Activated CD8-positive, alpha-beta memory T cell treated with anti-CD3 and anti-CD28 coated beads, Interleukin-2, amount 10 ng/mL, durations not matched to agents 7 days and 5 days (primary cell): ENCODE data around the gene ACER2. TPM values are rescaled to one million over a fixed set of nuclear protein-coding genes. Genes with fewer than 3 reads are reported as not detected.
"Not testable (repeated sequence)": the region's sequence is repeated elsewhere in the genome, so short reads cannot be mapped to it uniquely, and the experiment has no call there.

Source experiments
- ATAC-seq: fragments of 150-1000 bp; cut with Tn5 transposase; one replicate; pipeline ENCODE4 v1.10.0; 2021; ENCODE audit warnings: moderate library complexity
- CTCF ChIA-PET: fragments of 350-600 bp; sonication (Branson Sonifier 250); formaldehyde crosslinking; loops from one replicate; lab custom pipeline; 2021; ENCODE audit warnings: antibody characterized with exemption; lab: Charles Lee
- DNase-seq: peaks from one replicate; pipeline ENCODE4 v3.0.0-alpha.2; 2020
- H3K27ac Mint-ChIP-seq: one replicate; pipeline ENCODE4 v1.8.0; 2021; ENCODE audit warnings: mild to moderate bottlenecking, mixed read lengths
- H3K27me3 Mint-ChIP-seq: one replicate; pipeline ENCODE4 v1.8.0; 2021; ENCODE audit warnings: mixed read lengths
- H3K36me3 Mint-ChIP-seq: one replicate; pipeline ENCODE4 v1.8.0; 2021; ENCODE audit warnings: mild to moderate bottlenecking, mixed read lengths
- H3K4me1 Mint-ChIP-seq: one replicate; pipeline ENCODE4 v1.8.0; 2021; ENCODE audit warnings: mixed read lengths
- H3K4me3 Mint-ChIP-seq: one replicate; pipeline ENCODE4 v1.8.0; 2021; ENCODE audit warnings: mild to moderate bottlenecking, moderate library complexity, mixed read lengths
- H3K9me3 Mint-ChIP-seq: one replicate; pipeline ENCODE4 v1.8.0; 2022; ENCODE audit warnings: low read depth, mixed read lengths
- total RNA-seq, 2 experiments: library from RNA; stranded (reverse); gene quantifications; one replicate each; pipeline ENCODE4 v1.2.3, GENCODE V29; 2021

Gene ACER2
- total RNA-seq, 2 experiments from 2014 or later, result 1.9 to 2.1 TPM

DNA sequence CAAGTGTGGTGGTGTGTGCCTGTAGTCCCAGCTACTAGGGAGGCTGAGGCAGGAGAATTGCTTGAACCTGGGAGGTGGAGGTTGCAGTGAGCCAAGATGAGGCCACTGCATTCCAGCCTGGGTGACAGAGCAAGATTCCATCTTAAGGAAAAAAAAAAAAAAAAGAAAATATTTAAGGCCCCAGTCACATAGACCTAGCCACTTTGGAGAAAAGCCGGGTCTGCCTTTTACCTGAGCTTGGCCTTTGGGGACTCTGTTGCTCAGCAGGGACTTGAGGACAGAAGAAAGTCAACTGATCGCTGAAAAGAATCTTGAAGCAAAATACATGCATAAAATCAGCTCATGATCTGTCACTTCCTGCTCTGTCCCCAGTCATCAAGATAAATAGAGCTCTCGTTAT lies 4.6 kb downstream of the ACER2 start:
- ATAC-seq, H3K4me3 Mint-ChIP-seq, H3K9me3 Mint-ChIP-seq, CTCF ChIA-PET, H3K27ac Mint-ChIP-seq, H3K27me3 Mint-ChIP-seq, H3K36me3 Mint-ChIP-seq, DNase-seq: not testable (repeated sequence)
- H3K4me1 Mint-ChIP-seq, result peaks cover 10% of the 10 kb centered on the region

DNA sequence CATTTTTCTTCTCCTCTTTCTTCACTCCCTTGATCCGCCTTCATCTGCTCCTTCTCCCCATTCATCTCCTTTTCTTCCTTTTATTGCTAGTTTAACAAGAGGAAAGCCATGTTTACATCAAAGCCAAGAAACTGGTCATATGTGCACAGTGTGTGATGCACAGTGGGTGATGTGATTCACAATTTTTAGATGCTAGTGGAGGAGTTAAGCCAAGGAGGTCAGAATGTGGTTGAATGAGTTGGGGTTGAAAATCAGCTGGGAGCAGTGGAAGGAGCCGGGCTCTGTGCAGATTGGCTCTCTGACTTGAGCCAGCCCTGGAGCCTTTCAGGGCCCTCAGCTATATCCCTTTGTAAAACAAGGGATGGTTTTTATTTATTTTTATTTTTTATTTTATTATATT lies 7.3 kb downstream of the ACER2 start:
- Mint-ChIP-seq H3K4me3 (no peak overlapping the region), H3K27ac (no peak overlapping the region), H3K27me3 (no peaks in the 10 kb centered on the region), H3K9me3 (no peaks in the 10 kb centered on the region), H3K36me3 (peaks cover 3% of the 10 kb centered on the region), H3K4me1 (no peaks in the 10 kb centered on the region)
- ATAC-seq (no peak), DNase-seq (no peak)
- CTCF ChIA-PET, result no interaction called here

DNA sequence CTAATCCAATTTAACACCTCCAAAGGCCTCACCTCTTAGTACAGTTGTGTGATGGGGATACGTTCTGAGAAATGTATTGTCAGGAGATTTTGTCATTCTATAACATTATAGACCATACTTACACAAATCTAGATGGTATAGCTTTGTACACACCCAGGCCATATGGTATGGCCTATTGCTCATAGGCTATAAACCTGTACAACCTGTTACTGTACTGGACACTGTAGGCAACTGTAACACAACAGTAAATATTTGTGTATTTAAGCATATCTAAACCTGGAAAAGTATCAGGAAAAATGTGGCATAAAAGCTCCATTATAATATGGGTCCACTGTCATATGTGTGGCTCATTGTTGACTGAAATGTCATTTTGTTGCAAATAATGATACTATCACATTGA lies 12.1 kb downstream of the ACER2 start:
- H3K27ac Mint-ChIP-seq, result no peak overlapping the region
- ATAC-seq, result no peak
- no peaks in the 10 kb centered on the region for H3K9me3 Mint-ChIP-seq
- H3K36me3 Mint-ChIP-seq, result peaks cover 3% of the 10 kb centered on the region
- DNase-seq, result no peak
- CTCF ChIA-PET, result interaction anchor here (0.9 kb wide), 1 partner anchor 36 kb away, joined by 3 read pairs; no protein-coding TSS in a partner anchor
- H3K27me3 Mint-ChIP-seq, result no peaks in the 10 kb centered on the region
- no peak overlapping the region for H3K4me3 Mint-ChIP-seq
- H3K4me1 Mint-ChIP-seq, result no peaks in the 10 kb centered on the region

DNA sequence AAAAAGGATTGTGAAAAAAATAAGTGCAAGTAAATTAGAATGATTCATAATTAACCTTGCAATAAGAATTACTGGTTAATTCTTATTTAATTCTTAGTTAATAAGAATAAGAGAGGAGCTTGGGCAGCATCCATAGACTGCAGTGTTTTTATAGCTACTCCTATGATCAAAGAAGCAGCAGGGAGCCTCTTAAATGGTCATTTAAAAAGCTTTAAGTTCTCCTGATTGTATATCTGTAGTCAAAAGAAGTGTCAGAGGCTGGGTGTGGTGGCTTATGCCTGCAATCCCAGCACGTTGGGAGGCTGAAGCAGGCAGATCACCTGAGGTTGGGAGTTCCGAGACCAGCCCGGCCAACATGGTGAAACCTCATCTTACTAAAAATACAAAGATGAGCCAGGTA lies 14.4 kb downstream of the ACER2 start:
- DNase-seq (no peak), ATAC-seq (no peak)
- Mint-ChIP-seq H3K4me1 (no peaks in the 10 kb centered on the region), H3K9me3 (no peaks in the 10 kb centered on the region), H3K4me3 (no peak overlapping the region), H3K27me3 (no peaks in the 10 kb centered on the region), H3K36me3 (no peaks in the 10 kb centered on the region), H3K27ac (no peak overlapping the region)
- CTCF ChIA-PET, result interaction anchor here (0.6 to 1.4 kb wide), 2 partner anchors 34 to 374 kb away, joined by 3 to 4 read pairs; partner anchors contain the start of gene RRAGA

DNA sequence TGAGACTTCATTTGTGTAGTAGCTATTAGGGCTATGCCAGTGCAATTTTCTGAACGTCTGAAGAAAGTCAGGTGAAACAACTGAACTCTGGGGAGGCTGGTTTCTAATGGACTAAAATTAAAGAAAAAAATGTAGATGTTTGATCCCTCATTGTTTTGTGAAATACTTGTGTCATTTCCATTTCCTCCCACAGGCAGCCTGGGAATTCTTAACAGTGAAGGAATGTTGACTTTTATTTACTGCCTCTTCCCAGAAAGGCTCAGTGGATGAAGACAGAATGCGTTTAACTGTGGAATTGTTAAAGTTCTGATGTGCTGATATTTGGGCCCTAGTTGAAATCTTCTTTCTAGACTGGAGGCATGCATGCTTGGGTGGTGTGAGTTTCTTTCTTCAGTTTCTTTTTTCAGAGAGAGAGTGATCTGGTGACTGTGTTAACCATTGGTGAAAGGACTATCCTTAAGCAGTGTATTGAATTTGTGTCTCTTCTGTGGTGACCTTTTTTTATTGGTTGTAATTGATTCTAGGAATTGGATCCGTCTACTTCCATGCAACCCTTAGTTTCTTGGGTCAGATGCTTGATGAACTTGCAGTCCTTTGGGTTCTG lies 15.5 kb downstream of the ACER2 start:
- Mint-ChIP-seq H3K36me3 (no peaks in the 10 kb centered on the region), H3K27ac (no peak overlapping the region), H3K4me1 (no peaks in the 10 kb centered on the region), H3K9me3 (no peaks in the 10 kb centered on the region), H3K27me3 (no peaks in the 10 kb centered on the region), H3K4me3 (no peak overlapping the region)
- CTCF ChIA-PET, result interaction anchor here (1.4 kb wide), 1 partner anchor 41 kb away, joined by 3 read pairs; no protein-coding TSS in a partner anchor
- no peak for DNase-seq
- ATAC-seq, result no peak

DNA sequence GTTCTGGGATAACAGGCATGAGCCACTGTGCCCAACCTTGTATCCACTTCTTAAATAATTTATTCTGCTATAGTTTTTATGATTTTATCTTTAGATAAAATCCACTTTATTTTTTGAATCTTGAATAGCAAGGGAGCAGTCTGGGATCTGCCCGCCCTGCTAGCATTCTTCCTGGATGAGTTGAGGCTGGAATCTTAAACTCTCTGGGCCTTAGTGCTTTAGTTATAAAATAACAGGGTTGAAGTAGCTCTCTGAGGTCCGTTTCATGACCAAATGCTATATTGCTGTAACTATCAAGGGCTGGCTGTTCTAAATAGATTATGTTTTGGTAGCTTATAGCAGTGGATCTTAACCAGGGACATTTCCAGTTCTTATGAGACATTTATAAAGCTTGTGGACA lies 20.8 kb downstream of the ACER2 start:
- no peak overlapping the region for H3K4me3 Mint-ChIP-seq
- ATAC-seq (no peak), DNase-seq (no peak)
- peaks cover under 1% of the 10 kb centered on the region for H3K36me3 Mint-ChIP-seq
- H3K9me3 Mint-ChIP-seq, result no peaks in the 10 kb centered on the region
- CTCF ChIA-PET, result interaction anchor here (0.7 to 2.4 kb wide), 4 partner anchors 11 to 35 kb away, joined by 3 to 8 read pairs (median 3); no protein-coding TSS in a partner anchor
- H3K27ac Mint-ChIP-seq, result no peak overlapping the region
- no peaks in the 10 kb centered on the region for H3K4me1 Mint-ChIP-seq
- no peaks in the 10 kb centered on the region for H3K27me3 Mint-ChIP-seq

DNA sequence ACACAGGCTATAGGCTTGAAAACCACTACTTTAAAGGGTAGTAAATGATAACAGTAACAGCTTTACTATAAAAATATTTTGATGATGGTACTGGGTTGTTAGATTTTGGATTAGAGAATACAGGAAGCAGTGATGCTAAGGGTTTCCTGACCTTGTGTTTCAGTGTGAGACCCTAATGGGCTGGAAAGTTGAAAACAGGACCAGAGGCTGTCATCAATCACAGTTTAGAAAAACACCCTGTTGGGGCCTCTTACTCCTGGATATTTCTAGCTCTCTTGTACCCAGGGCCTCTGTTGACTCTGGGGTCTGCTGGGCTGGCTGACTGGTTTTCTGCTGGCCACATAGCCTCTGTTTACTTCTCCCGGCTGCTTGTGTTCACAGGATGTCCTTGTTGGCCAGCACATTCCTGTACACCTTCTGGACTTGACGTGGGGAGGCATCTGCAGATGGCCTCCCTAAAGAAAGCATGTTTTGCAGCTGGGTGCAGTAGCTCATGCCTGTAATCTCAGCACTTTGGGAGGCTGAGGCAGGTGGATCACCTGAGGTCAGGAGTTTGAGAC lies 21.5 kb downstream of the ACER2 start:
- no peak overlapping the region for H3K27ac Mint-ChIP-seq
- DNase-seq, result no peak
- H3K36me3 Mint-ChIP-seq, result peaks cover 2% of the 10 kb centered on the region
- H3K9me3 Mint-ChIP-seq, result no peaks in the 10 kb centered on the region
- no peak for ATAC-seq
- H3K4me3 Mint-ChIP-seq, result no peak overlapping the region
- CTCF ChIA-PET, result interaction anchor here (0.7 to 2.4 kb wide), 6 partner anchors 11 to 35 kb away, joined by 3 to 8 read pairs (median 3); no protein-coding TSS in a partner anchor
- no peaks in the 10 kb centered on the region for H3K4me1 Mint-ChIP-seq
- no peaks in the 10 kb centered on the region for H3K27me3 Mint-ChIP-seq

DNA sequence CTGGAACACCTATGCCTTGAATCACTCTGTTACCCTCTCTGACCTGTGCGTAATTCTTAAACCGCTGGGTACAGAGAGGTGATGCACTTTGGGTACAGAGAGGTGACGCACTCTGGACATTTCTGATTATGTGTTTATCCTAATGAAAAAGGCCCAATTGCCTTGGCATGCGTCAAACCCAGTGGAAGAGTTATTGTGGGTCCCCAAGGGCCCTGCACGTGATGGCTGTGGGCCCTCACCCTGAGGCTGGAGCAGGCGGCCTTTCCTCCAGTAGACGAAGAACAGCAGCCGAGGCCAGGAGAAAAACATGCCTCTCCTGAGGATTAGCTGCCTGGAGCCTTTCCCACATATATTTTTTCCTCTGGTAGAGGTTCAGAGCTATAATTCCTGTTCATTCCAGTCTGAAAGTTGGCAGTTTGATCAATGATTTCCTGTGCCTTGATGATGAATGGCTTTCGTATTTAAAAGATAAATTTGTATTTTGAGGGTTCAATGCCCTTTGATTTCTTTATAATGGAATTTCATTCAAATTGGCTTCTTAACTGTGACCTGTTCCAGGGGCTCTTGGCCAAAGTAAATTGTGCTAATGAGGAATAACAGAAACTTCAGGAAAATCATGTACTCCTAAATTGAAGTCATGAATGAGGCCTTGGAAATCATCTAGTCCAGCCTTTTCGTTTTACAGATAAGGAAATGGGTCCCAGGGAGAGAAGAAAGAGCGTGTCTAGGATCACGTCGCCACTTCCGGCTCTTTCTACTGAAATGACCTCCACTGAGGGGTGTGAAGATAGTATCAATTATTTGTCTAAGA lies 22.8 kb downstream of the ACER2 start:
- DNase-seq, result no peak
- Mint-ChIP-seq H3K9me3 (no peaks in the 10 kb centered on the region), H3K36me3 (peaks cover 2% of the 10 kb centered on the region), H3K4me1 (no peaks in the 10 kb centered on the region), H3K4me3 (no peak overlapping the region), H3K27me3 (no peaks in the 10 kb centered on the region), H3K27ac (no peak overlapping the region)
- no peak for ATAC-seq
- CTCF ChIA-PET, result interaction anchor here (1.0 to 2.4 kb wide), 3 partner anchors 9 to 33 kb away, joined by 3 to 8 read pairs (median 4); no protein-coding TSS in a partner anchor

DNA sequence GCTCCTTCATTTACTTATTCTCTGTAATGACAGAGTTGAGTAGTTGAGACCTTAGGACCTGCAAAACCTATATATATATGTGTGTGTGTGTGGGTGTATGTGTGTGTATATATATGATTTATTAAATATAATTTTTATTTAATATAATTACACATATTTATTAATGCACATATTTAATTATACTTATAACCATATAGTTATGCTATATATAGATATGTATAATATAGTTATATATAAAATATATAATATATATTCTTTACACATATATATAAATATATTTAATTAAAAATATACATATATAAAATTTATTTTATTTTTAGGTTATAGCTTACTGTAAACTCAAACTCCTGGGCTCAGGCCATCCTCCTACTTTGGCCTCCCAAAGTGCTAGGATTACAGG lies 23.7 kb downstream of the ACER2 start:
- Mint-ChIP-seq H3K4me1 (no peaks in the 10 kb centered on the region), H3K27ac (no peak overlapping the region), H3K27me3 (no peaks in the 10 kb centered on the region), H3K36me3 (peaks cover 2% of the 10 kb centered on the region), H3K9me3 (no peaks in the 10 kb centered on the region), H3K4me3 (no peak overlapping the region)
- DNase-seq (no peak), ATAC-seq (no peak)
- CTCF ChIA-PET, result no interaction called here

DNA sequence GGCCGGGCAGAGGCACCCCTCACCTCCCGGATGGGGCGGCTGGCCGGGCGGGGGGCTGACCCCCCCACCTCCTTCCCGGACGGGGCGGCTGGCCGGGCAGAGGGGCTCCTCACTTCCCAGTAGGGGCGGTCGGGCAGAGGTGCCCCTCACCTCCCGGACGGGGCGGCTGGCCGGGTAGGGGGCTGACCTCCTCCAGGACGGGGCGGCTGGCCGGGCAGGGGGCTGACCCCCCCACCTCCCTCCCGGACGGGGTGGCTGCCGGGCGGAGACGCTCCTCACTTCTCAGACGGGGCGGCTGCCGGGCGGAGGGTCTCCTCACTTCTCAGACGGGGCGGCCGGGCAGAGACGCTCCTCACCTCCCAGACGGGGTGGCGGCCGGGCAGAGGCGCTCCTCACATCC lies 24.9 kb downstream of the ACER2 start:
- H3K27me3 Mint-ChIP-seq, H3K9me3 Mint-ChIP-seq, H3K27ac Mint-ChIP-seq, DNase-seq, ATAC-seq, H3K4me3 Mint-ChIP-seq, CTCF ChIA-PET, H3K36me3 Mint-ChIP-seq, H3K4me1 Mint-ChIP-seq: not testable (repeated sequence)

DNA sequence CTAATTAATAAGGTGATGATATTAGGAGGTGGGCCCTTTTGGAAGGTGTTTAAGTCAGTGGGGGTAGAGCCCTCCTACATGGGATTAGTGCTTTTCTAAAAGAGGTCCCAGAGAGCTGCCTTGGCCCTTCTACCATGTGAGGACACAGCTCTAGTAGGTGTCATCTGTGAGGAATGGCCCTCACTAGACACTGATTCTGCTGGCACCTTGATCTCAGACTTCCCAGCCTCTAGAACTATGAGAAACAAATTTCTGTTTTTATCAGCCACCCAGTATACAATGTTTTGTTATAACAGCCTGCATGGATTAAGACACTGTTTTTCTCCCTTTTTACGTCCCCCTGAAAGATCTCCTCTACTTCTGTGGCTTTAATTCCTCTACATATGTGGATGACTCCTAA lies 31.6 kb downstream of the ACER2 start:
- Mint-ChIP-seq H3K4me1 (peaks cover 17% of the 10 kb centered on the region), H3K4me3 (no peak overlapping the region), H3K9me3 (no peaks in the 10 kb centered on the region), H3K27ac (no peak overlapping the region), H3K36me3 (peaks cover 5% of the 10 kb centered on the region), H3K27me3 (no peaks in the 10 kb centered on the region)
- ATAC-seq (no peak), DNase-seq (no peak)
- CTCF ChIA-PET, result interaction anchor here (2.8 to 5.6 kb wide), 3 partner anchors 10 to 24 kb away, joined by 8 to 37 read pairs (median 23); no protein-coding TSS in a partner anchor

DNA sequence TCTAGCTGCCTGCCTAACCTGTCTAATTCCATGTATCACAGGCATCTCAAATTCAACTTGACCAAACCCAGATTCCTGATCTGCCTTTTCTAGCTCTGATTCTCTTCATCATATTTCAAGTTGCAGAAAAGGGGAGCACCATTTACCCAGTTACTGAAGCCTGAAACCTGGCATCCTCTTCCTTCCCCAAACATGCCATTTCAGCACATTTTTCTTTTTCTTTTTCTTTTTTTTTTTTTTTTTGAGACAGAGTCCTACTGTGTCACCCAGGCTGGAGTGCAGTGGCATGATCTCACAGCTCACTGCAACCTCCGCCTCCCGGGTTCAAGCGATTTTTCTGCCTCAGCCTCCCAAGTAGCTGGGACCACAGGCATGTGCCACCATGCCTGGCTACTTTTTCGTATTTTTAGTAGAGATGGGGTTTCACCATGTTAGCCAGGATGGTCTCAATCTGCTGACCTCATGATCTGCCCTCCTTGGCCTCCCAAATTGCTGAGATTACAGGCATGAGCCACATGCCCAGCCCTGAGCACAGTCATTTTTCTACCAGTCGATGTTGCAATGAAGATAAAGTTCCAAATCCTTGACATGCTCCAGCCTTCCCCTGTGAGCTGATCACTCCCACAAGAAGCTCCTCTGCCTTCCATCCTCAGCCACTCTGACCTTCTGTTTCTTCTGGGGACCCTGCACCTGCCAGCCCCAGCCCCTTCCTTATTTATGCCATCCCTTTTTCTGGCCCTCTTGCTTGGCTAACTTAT lies 32.2 kb downstream of the ACER2 start:
- H3K4me1 Mint-ChIP-seq, result peaks cover 17% of the 10 kb centered on the region
- ATAC-seq (peak; percentile 32), DNase-seq (no peak)
- H3K4me3 Mint-ChIP-seq, result peak overlapping the region; percentile 71
- peaks cover 5% of the 10 kb centered on the region for H3K36me3 Mint-ChIP-seq
- H3K9me3 Mint-ChIP-seq, result no peaks in the 10 kb centered on the region
- CTCF ChIA-PET, result interaction anchor here (0.8 to 5.6 kb wide), 4 partner anchors 11 to 24 kb away, joined by 3 to 37 read pairs (median 16); no protein-coding TSS in a partner anchor
- H3K27me3 Mint-ChIP-seq, result no peaks in the 10 kb centered on the region
- H3K27ac Mint-ChIP-seq, result peak overlapping the region; percentile 79

DNA sequence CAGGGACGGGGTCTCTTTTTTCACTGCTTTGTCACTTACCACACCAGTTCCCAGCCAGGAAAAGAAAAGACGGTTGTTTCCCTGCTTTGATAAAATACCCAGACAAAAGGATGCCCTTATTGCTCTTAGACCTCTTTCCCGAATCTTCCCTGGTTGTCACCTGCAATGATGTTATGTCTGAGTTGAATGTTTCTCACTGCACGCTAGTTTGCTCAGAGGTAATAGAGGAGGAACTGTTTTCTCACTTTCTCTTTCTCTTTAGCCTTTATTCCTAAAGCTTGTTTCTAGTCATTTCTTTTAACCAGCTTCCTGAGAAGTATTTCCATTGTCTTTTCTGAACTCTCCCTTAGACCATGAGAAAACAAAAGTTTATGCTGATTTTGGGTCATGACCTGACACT lies 32.9 kb downstream of the ACER2 start:
- no peaks in the 10 kb centered on the region for H3K27me3 Mint-ChIP-seq
- peaks cover 5% of the 10 kb centered on the region for H3K36me3 Mint-ChIP-seq
- peak overlapping the region; percentile 79 for H3K27ac Mint-ChIP-seq
- H3K4me1 Mint-ChIP-seq, result peaks cover 17% of the 10 kb centered on the region
- CTCF ChIA-PET, result interaction anchor here (0.8 to 5.6 kb wide), 4 partner anchors 12 to 23 kb away, joined by 3 to 37 read pairs (median 16); no protein-coding TSS in a partner anchor
- H3K9me3 Mint-ChIP-seq, result no peaks in the 10 kb centered on the region
- peak overlapping the region; percentile 71 for H3K4me3 Mint-ChIP-seq
- DNase-seq, result no peak
- ATAC-seq, result peak; percentile 86
